C4-2B (cell line): Measurements from ENCODE around the gene INTS14.

Source experiments
- ZFX ChIP-seq: fragments of 450-650 bp; IDR thresholded peaks from 2 replicates; pipeline ENCODE4 v1.6.1; 2017
- TF ChIP-seq, protein P1 (sequence below): fragments of 450-650 bp; conservative IDR thresholded peaks from 2 replicates; pipeline ENCODE4 v1.5.1; 2017; ENCODE audit warnings: mild to moderate bottlenecking

DNA sequence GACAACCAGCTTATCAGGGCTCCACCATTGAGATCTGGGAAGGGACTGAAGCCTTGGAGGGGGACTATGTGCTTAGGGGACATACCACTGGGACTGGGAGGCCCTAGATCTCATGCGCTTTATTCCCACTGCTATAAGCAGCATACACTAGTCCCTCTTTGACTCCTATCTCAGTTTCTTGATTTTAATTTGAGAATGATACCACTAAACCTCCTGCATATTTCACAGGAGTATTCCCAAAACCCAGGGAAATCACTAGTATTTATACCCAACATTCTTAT, 40.1 kb upstream of the INTS14 start:
- TF ChIP-seq, protein P1, sequence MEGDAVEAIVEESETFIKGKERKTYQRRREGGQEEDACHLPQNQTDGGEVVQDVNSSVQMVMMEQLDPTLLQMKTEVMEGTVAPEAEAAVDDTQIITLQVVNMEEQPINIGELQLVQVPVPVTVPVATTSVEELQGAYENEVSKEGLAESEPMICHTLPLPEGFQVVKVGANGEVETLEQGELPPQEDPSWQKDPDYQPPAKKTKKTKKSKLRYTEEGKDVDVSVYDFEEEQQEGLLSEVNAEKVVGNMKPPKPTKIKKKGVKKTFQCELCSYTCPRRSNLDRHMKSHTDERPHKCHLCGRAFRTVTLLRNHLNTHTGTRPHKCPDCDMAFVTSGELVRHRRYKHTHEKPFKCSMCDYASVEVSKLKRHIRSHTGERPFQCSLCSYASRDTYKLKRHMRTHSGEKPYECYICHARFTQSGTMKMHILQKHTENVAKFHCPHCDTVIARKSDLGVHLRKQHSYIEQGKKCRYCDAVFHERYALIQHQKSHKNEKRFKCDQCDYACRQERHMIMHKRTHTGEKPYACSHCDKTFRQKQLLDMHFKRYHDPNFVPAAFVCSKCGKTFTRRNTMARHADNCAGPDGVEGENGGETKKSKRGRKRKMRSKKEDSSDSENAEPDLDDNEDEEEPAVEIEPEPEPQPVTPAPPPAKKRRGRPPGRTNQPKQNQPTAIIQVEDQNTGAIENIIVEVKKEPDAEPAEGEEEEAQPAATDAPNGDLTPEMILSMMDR: no peak
- no peak for TF ChIP-seq ZFX
